ENCODE measurements around the gene SFRP2. TPM values are rescaled to one million over a fixed set of nuclear protein-coding genes. Genes with fewer than 3 reads are reported as not detected.
A peak's percentile ranks its signal among the peaks of the same experiment; 100 is the strongest.

The SFRP2 gene
- polyA plus RNA-seq (2013): 104 and 114 TPM in 2 replicates

GRCh38 chr4:153788413-153789276 is at the start of gene SFRP2:
Gene SFRP2, minus strand, starts transcription at chr4:153789083. Its CDS starts 248 bp downstream, at chr4:153788835.
- H2BK5ac ChIP-seq (ENCODE audit: low read depth, low read length, poor library complexity): peak within 1 kb of the TSS; percentile 33
- H3K9me3 ChIP-seq (ENCODE audit: insufficient read depth, low read depth, low read length): peaks cover 2% of the 10 kb centered on the region
- H3K4me2 ChIP-seq (ENCODE audit: low read length): peak within 1 kb of the TSS; percentile 57
- peak within 1 kb of the TSS; percentile 7 for H2BK120ac ChIP-seq (ENCODE audit: insufficient read depth, low read length, poor library complexity)
- H3K79me2 ChIP-seq (ENCODE audit: control insufficient read depth, insufficient read depth, low read length, poor library complexity): peaks cover 2% of the 10 kb centered on the region
- H3K27me3 ChIP-seq (ENCODE audit: insufficient read depth, low read length): peaks cover 37% of the 10 kb centered on the region
- H2AFZ ChIP-seq (ENCODE audit: insufficient read depth, low read length, poor library complexity): peak within 1 kb of the TSS; percentile 47
- H3K4ac ChIP-seq (ENCODE audit: low read depth, low read length): no peak within 1 kb of the TSS
- peak within 1 kb of the TSS; percentile 66 for H3K4me3 ChIP-seq (ENCODE audit: low read depth, low read length)
- peak within 1 kb of the TSS; percentile 43 for H2BK12ac ChIP-seq (ENCODE audit: low read length)
- no peaks in the 10 kb centered on the region for H3K36me3 ChIP-seq (ENCODE audit: control insufficient read depth in 1 of 2, insufficient read depth in 2 of 2, low read length in 2 of 2)
- peak within 1 kb of the TSS; percentile 24 for H3K14ac ChIP-seq (ENCODE audit: low read length)
- no peak within 1 kb of the TSS for H3K9ac ChIP-seq (ENCODE audit: low read length)
- no CpG with 5 or more reads among the region's 72 CpGs for WGBS (ENCODE audit: extremely low coverage, insufficient coverage, insufficient read length)
- H3K79me1 ChIP-seq (ENCODE audit: low read length): peaks cover 8% of the 10 kb centered on the region
- H3K23ac ChIP-seq (ENCODE audit: low read length): no peak within 1 kb of the TSS
- peak within 1 kb of the TSS; percentile 66 for H4K91ac ChIP-seq (ENCODE audit: low read depth, low read length)
- no peak within 1 kb of the TSS for H2AK5ac ChIP-seq (ENCODE audit: low read length)
- H4K8ac ChIP-seq (ENCODE audit: low read depth, low read length): peak within 1 kb of the TSS; percentile 23
- no peak for DNase-seq
- H3K4me1 ChIP-seq (ENCODE audit: control insufficient read depth in 1 of 2, insufficient read depth in 2 of 2, low read length in 2 of 2): peaks cover 41% of the 10 kb centered on the region in 2 experiments
- H3K18ac ChIP-seq (ENCODE audit: low read length): peak within 1 kb of the TSS; percentile 33
- peak within 1 kb of the TSS; percentile 6 for H4K12ac ChIP-seq (ENCODE audit: low read depth, low read length)
- no peak within 1 kb of the TSS for H3K27ac ChIP-seq (ENCODE audit: low read depth, low read length)

GRCh38 chr4:153838564-153838963 is 49.7 kb upstream of the SFRP2 start:
- no CpG with 5 or more reads among the region's 3 CpGs for WGBS (ENCODE audit: extremely low coverage, insufficient coverage, insufficient read length)
- H3K9ac ChIP-seq (ENCODE audit: low read length): no peak overlapping the region
- H4K91ac ChIP-seq (ENCODE audit: low read depth, low read length): no peak overlapping the region
- H2BK12ac ChIP-seq (ENCODE audit: low read length): no peak overlapping the region
- no peak overlapping the region for H3K4me3 ChIP-seq (ENCODE audit: low read depth, low read length)
- H3K27me3 ChIP-seq (ENCODE audit: insufficient read depth, low read length): no peaks in the 10 kb centered on the region
- H3K79me1 ChIP-seq (ENCODE audit: low read length): no peaks in the 10 kb centered on the region
- no peak overlapping the region for H3K4ac ChIP-seq (ENCODE audit: low read depth, low read length)
- no peaks in the 10 kb centered on the region for H3K9me3 ChIP-seq (ENCODE audit: insufficient read depth, low read depth, low read length)
- H3K27ac ChIP-seq (ENCODE audit: low read depth, low read length): no peak overlapping the region
- no peak overlapping the region for H4K8ac ChIP-seq (ENCODE audit: low read depth, low read length)
- no peak overlapping the region for H2AK5ac ChIP-seq (ENCODE audit: low read length)
- H4K12ac ChIP-seq (ENCODE audit: low read depth, low read length): no peak overlapping the region
- H3K4me2 ChIP-seq (ENCODE audit: low read length): no peak overlapping the region
- H3K36me3 ChIP-seq (ENCODE audit: control insufficient read depth in 1 of 2, insufficient read depth in 2 of 2, low read length in 2 of 2): no peaks in the 10 kb centered on the region
- H2BK5ac ChIP-seq (ENCODE audit: low read depth, low read length, poor library complexity): no peak overlapping the region
- H3K14ac ChIP-seq (ENCODE audit: low read length): no peak overlapping the region
- H2BK120ac ChIP-seq (ENCODE audit: insufficient read depth, low read length, poor library complexity): no peak overlapping the region
- no peak overlapping the region for H3K23ac ChIP-seq (ENCODE audit: low read length)
- H3K79me2 ChIP-seq (ENCODE audit: control insufficient read depth, insufficient read depth, low read length, poor library complexity): no peaks in the 10 kb centered on the region
- no peak overlapping the region for H2AFZ ChIP-seq (ENCODE audit: insufficient read depth, low read length, poor library complexity)
- no peaks in the 10 kb centered on the region for H3K4me1 ChIP-seq (ENCODE audit: control insufficient read depth in 1 of 2, insufficient read depth in 2 of 2, low read length in 2 of 2)
- H3K18ac ChIP-seq (ENCODE audit: low read length): no peak overlapping the region
- DNase-seq: no peak

- Histone ChIP-seq H3K9ac (ENCODE audit: low read length) (no peak overlapping the region), H2BK12ac (ENCODE audit: low read length) (no peak overlapping the region), H3K18ac (ENCODE audit: low read length) (no peak overlapping the region), H2BK5ac (ENCODE audit: low read depth, low read length, poor library complexity) (no peak overlapping the region), H3K9me3 (ENCODE audit: insufficient read depth, low read depth, low read length) (no peaks in the 10 kb centered on the region), H4K8ac (ENCODE audit: low read depth, low read length) (no peak overlapping the region), H3K79me2 (ENCODE audit: control insufficient read depth, insufficient read depth, low read length, poor library complexity) (no peaks in the 10 kb centered on the region), H3K4ac (ENCODE audit: low read depth, low read length) (no peak overlapping the region), H2BK120ac (ENCODE audit: insufficient read depth, low read length, poor library complexity) (no peak overlapping the region), H3K36me3 (ENCODE audit: control insufficient read depth in 1 of 2, insufficient read depth in 2 of 2, low read length in 2 of 2) (no peaks in the 10 kb centered on the region), H3K79me1 (ENCODE audit: low read length) (no peaks in the 10 kb centered on the region), H3K27me3 (ENCODE audit: insufficient read depth, low read length) (no peaks in the 10 kb centered on the region), H4K12ac (ENCODE audit: low read depth, low read length) (no peak overlapping the region), H2AK5ac (ENCODE audit: low read length) (no peak overlapping the region), H2AFZ (ENCODE audit: insufficient read depth, low read length, poor library complexity) (no peak overlapping the region), H3K4me1 (ENCODE audit: control insufficient read depth in 1 of 2, insufficient read depth in 2 of 2, low read length in 2 of 2) (no peaks in the 10 kb centered on the region), H3K4me2 (ENCODE audit: low read length) (no peak overlapping the region), H3K14ac (ENCODE audit: low read length) (no peak overlapping the region), H3K27ac (ENCODE audit: low read depth, low read length) (no peak overlapping the region), H3K23ac (ENCODE audit: low read length) (no peak overlapping the region), H3K4me3 (ENCODE audit: low read depth, low read length) (no peak overlapping the region), H4K91ac (ENCODE audit: low read depth, low read length) (no peak overlapping the region)
- no peak for DNase-seq
- no CpG with 5 or more reads among the region's 5 CpGs for WGBS (ENCODE audit: extremely low coverage, insufficient coverage, insufficient read length)
Measured at GRCh38 chr4:153834901-153835300, 46.0 kb upstream of the SFRP2 start.

GRCh38 chr4:153832720-153833287 is 43.9 kb upstream of the SFRP2 start:
- H4K12ac ChIP-seq (ENCODE audit: low read depth, low read length): no peak overlapping the region
- H3K79me1 ChIP-seq (ENCODE audit: low read length): no peaks in the 10 kb centered on the region
- no peaks in the 10 kb centered on the region for H3K27me3 ChIP-seq (ENCODE audit: insufficient read depth, low read length)
- no peak overlapping the region for H4K91ac ChIP-seq (ENCODE audit: low read depth, low read length)
- no peaks in the 10 kb centered on the region for H3K79me2 ChIP-seq (ENCODE audit: control insufficient read depth, insufficient read depth, low read length, poor library complexity)
- H3K4me2 ChIP-seq (ENCODE audit: low read length): no peak overlapping the region
- no peak overlapping the region for H3K9ac ChIP-seq (ENCODE audit: low read length)
- H3K27ac ChIP-seq (ENCODE audit: low read depth, low read length): no peak overlapping the region
- no peak overlapping the region for H3K23ac ChIP-seq (ENCODE audit: low read length)
- no peaks in the 10 kb centered on the region for H3K9me3 ChIP-seq (ENCODE audit: insufficient read depth, low read depth, low read length)
- H3K14ac ChIP-seq (ENCODE audit: low read length): no peak overlapping the region
- WGBS (ENCODE audit: extremely low coverage, insufficient coverage, insufficient read length): no CpG with 5 or more reads among the region's 3 CpGs
- H2AFZ ChIP-seq (ENCODE audit: insufficient read depth, low read length, poor library complexity): no peak overlapping the region
- H3K4ac ChIP-seq (ENCODE audit: low read depth, low read length): no peak overlapping the region
- no peak overlapping the region for H3K4me3 ChIP-seq (ENCODE audit: low read depth, low read length)
- H3K4me1 ChIP-seq (ENCODE audit: control insufficient read depth in 1 of 2, insufficient read depth in 2 of 2, low read length in 2 of 2): no peaks in the 10 kb centered on the region
- no peak for DNase-seq
- no peaks in the 10 kb centered on the region for H3K36me3 ChIP-seq (ENCODE audit: control insufficient read depth in 1 of 2, insufficient read depth in 2 of 2, low read length in 2 of 2)
- H2AK5ac ChIP-seq (ENCODE audit: low read length): no peak overlapping the region
- H2BK120ac ChIP-seq (ENCODE audit: insufficient read depth, low read length, poor library complexity): no peak overlapping the region
- no peak overlapping the region for H3K18ac ChIP-seq (ENCODE audit: low read length)
- H2BK12ac ChIP-seq (ENCODE audit: low read length): no peak overlapping the region
- H2BK5ac ChIP-seq (ENCODE audit: low read depth, low read length, poor library complexity): no peak overlapping the region
- no peak overlapping the region for H4K8ac ChIP-seq (ENCODE audit: low read depth, low read length)
